Spinal cord (tissue), 10 donors: ENCODE measurements around the gene ARHGAP26. TPM values are rescaled to one million over a fixed set of nuclear protein-coding genes. Genes with fewer than 3 reads are reported as not detected.

Experiments used
- DNase-seq, 6 donors: peaks; one replicate each; pipeline versions ENCODE4 v3.0.0 to v3.0.0-alpha.2; 2013 to 2015; ENCODE audit warnings: low spot score in 6 of 6, low read depth in 4 of 6
- H3K27ac ChIP-seq: one replicate; pipeline ENCODE4 v1.5.1; 2013; ENCODE audit warnings: low read depth, low read length, control low read depth
- H3K27me3 ChIP-seq: one replicate; pipeline ENCODE4 v1.6.1; 2013; ENCODE audit warnings: low read length; ENCODE audit not compliant: control insufficient read depth, insufficient read depth
- H3K36me3 ChIP-seq: one replicate; pipeline ENCODE4 v1.6.1; 2013; ENCODE audit warnings: low read length; ENCODE audit not compliant: control insufficient read depth, insufficient read depth
- H3K4me1 ChIP-seq: one replicate; pipeline ENCODE4 v1.6.1; 2013; ENCODE audit warnings: low read length; ENCODE audit not compliant: control insufficient read depth, insufficient read depth
- H3K4me3 ChIP-seq: one replicate; pipeline ENCODE4 v1.5.1; 2013; ENCODE audit warnings: low read depth, low read length, control low read depth
- H3K9me3 ChIP-seq: one replicate; pipeline ENCODE4 v1.6.1; 2013; ENCODE audit warnings: low read length; ENCODE audit not compliant: control insufficient read depth, insufficient read depth
- WGBS: methylation state at CpG from one replicate; pipeline ENCODE4 v1.1.5; 2013; ENCODE audit warnings: missing lambda C conversion rate; ENCODE audit not compliant: insufficient coverage; 5-methylcytosine and 5-hydroxymethylcytosine counted together
- polyA plus RNA-seq, 2 donors: library from polyadenylated mRNA; unstranded; fragments of 120-200 nt; gene quantifications; one replicate each; pipeline ENCODE4 v1.2.1, GENCODE V29; 2013; ENCODE audit not compliant: insufficient read length in 2 of 2
- total RNA-seq, 2 donors: library from RNA; depleted of rRNA in 1 of 2; stranded (reverse); fragments of 120-200 nt in 1 of 2; fragments of >200 nt in 1 of 2; gene quantifications; one replicate each; pipeline versions ENCODE4 v1.2.3 to v1.2.4, GENCODE V29; 2013 to 2014
- donor health status: healthy.

The ARHGAP26 gene
- total and polyA plus RNA-seq, 4 donors = 21.9 to 39.7 (median 22.4) TPM

DNA sequence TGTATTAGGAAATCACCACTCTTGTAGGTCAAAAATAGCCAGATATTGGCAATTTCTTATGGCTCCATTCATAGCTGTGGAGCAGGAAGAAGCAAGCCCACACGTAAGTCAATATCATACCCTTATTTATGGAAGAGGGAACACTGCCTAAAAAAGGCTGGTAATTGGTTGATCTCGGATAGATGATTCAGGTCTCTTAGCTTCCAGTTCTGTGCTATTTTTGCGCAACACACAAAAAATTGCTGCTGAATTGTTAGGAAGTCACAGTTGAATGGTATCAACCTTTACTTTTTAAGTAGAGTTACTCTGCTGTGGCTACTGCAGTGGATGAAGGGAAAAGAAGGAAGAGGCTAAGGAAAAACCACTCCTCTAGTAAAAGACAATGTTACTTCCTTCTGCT, 168.8 kb downstream of the ARHGAP26 start:
- WGBS = 100% methylated on average over 2 of the region's 3 CpGs
- Histone ChIP-seq H3K36me3 (no peaks in the 10 kb centered on the region), H3K4me3 (no peak overlapping the region), H3K27me3 (no peaks in the 10 kb centered on the region), H3K9me3 (no peaks in the 10 kb centered on the region), H3K27ac (no peak overlapping the region), H3K4me1 (no peaks in the 10 kb centered on the region)
- no peak for DNase-seq

DNA sequence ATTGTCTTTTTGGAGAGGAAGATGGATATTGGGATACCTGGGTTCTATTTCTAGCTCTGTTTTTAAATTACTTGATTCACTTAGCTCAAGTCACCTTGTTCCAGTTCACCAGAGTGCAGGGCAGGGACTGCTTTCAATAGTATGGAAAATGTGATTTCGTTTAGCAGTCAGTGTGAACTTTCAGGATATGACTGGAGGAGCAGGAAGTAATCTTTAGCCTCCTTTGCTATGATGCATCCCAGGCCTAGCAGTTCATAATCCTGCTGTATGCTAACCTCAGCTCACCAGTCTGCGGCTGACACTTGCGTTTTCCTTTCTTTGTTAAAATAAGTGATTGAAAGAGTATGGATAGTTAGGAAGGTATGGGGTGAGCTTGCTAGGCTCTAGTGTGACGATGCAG, 169.7 kb downstream of the ARHGAP26 start:
- no peak for DNase-seq
- Histone ChIP-seq H3K27ac (no peak overlapping the region), H3K4me1 (no peaks in the 10 kb centered on the region), H3K36me3 (no peaks in the 10 kb centered on the region), H3K27me3 (no peaks in the 10 kb centered on the region), H3K4me3 (no peak overlapping the region), H3K9me3 (no peaks in the 10 kb centered on the region)
- 80% methylated on average over 1 of the region's 4 CpGs for WGBS

DNA sequence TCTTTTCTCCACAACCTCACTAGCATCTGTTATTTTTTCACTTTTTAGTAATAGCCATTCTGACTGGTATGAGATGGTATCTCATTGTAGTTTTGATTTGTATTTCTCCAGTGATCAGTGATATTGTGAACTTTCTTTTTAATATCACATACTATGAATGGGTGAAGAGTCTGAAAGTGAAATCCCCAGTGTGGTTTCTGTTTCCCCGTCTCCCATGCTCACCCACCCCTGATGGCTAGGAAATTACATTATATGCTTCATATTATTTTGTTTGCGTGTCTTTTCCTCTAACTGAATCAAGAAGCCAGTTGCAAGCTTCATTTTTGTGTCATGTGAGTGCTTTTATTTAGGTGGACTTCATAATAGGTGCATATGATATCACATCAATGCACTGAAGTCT, 171.1 kb downstream of the ARHGAP26 start:
- no peaks in the 10 kb centered on the region for H3K9me3 ChIP-seq
- no CpG with 5 or more reads among the region's 2 CpGs for WGBS
- H3K36me3 ChIP-seq = no peaks in the 10 kb centered on the region
- no peaks in the 10 kb centered on the region for H3K27me3 ChIP-seq
- no peaks in the 10 kb centered on the region for H3K4me1 ChIP-seq
- H3K27ac ChIP-seq = no peak overlapping the region
- no peak overlapping the region for H3K4me3 ChIP-seq
- DNase-seq = no peak

DNA sequence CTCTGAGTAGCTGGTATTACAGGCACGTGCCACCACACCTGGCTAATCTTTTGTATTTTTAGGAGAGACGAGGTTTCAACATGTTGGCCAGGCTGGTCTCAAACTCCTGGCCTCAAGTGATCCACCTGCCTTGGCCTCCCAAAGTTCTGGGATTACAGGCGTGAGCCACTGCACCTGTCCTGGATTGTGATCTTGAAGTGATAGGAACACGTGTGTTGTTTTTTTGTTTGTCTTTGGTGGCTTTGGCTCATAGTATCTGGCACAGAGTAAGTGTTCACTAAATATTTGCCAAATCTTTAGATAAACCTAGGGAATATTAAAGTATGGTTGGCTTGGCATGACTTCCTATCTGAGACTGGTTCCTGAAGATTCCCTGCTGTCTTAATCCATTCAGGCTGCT, 172.7 kb downstream of the ARHGAP26 start:
- WGBS = 90% methylated on average over 4 of the region's 4 CpGs
- Histone ChIP-seq H3K9me3 (no peaks in the 10 kb centered on the region), H3K4me3 (no peak overlapping the region), H3K27ac (no peak overlapping the region), H3K27me3 (no peaks in the 10 kb centered on the region), H3K4me1 (no peaks in the 10 kb centered on the region), H3K36me3 (no peaks in the 10 kb centered on the region)
- no peak for DNase-seq

DNA sequence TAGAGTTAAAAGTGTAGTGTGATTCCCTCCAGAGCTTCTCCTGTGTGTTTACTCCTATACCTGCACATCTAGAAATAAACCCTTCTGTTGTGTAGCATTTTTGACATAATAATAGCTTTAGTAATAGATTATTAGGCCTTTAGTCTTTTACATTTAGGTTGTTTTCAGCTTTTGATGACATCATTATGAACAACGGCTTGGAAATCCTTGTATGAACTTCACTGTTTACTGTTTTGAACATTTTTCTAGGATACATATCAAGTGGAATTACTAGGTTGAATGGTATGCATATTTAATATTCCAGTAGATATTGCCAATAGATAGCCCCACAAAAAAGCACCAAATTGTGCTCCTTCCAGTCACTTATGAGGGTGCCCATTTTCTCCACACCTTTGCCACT, 174.0 kb downstream of the ARHGAP26 start:
- H3K36me3 ChIP-seq = no peaks in the 10 kb centered on the region
- H3K27ac ChIP-seq = no peak overlapping the region
- no peak for DNase-seq
- H3K4me1 ChIP-seq = no peaks in the 10 kb centered on the region
- H3K27me3 ChIP-seq = no peaks in the 10 kb centered on the region
- no peaks in the 10 kb centered on the region for H3K9me3 ChIP-seq
- no peak overlapping the region for H3K4me3 ChIP-seq
- WGBS = no CpG with 5 or more reads among the region's 1 CpG

DNA sequence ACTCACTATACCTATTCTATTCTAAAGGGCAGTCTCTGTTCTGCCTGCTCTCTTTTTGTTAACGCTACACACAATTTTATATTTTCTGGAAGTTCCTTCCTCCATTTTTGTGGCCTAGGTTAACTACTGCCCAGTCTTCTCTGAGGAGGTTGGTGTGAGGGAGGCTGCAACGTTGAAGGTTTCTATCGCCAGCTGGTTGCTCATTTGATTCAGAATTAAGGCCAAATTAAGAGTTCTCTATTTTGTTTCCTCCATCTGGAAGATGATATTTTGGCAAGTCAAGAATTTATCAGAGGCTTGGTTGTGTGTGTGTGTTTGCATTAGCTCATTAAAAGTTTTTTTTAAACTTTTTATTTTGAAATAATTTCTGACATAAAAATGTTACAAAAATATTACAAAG, 175.1 kb downstream of the ARHGAP26 start:
- DNase-seq = no peak
- Histone ChIP-seq H3K4me1 (no peaks in the 10 kb centered on the region), H3K27ac (no peak overlapping the region), H3K4me3 (no peak overlapping the region), H3K9me3 (no peaks in the 10 kb centered on the region), H3K27me3 (no peaks in the 10 kb centered on the region), H3K36me3 (no peaks in the 10 kb centered on the region)
- no CpG with 5 or more reads among the region's 3 CpGs for WGBS

DNA sequence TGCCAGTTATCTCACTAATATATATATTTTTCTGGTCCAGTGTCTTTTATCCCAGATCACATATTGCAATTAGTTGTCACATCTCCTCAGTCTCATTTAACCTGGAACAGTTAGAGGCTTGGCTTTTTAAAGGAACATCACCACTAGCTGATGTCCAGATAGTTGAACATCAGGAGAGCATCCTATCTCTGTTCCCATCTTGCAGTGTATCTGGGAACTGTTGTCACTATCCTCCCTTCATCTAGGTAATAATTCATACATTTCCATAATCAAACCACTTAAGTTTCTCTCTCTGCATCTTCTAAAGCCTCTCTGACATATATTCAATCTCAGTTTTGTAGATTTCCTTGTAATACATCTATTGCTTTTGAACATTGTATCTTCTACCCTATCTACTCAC, 175.7 kb downstream of the ARHGAP26 start:
- Histone ChIP-seq H3K36me3 (no peaks in the 10 kb centered on the region), H3K27ac (no peak overlapping the region), H3K4me1 (no peaks in the 10 kb centered on the region), H3K9me3 (no peaks in the 10 kb centered on the region), H3K27me3 (no peaks in the 10 kb centered on the region), H3K4me3 (no peak overlapping the region)
- DNase-seq = no peak

DNA sequence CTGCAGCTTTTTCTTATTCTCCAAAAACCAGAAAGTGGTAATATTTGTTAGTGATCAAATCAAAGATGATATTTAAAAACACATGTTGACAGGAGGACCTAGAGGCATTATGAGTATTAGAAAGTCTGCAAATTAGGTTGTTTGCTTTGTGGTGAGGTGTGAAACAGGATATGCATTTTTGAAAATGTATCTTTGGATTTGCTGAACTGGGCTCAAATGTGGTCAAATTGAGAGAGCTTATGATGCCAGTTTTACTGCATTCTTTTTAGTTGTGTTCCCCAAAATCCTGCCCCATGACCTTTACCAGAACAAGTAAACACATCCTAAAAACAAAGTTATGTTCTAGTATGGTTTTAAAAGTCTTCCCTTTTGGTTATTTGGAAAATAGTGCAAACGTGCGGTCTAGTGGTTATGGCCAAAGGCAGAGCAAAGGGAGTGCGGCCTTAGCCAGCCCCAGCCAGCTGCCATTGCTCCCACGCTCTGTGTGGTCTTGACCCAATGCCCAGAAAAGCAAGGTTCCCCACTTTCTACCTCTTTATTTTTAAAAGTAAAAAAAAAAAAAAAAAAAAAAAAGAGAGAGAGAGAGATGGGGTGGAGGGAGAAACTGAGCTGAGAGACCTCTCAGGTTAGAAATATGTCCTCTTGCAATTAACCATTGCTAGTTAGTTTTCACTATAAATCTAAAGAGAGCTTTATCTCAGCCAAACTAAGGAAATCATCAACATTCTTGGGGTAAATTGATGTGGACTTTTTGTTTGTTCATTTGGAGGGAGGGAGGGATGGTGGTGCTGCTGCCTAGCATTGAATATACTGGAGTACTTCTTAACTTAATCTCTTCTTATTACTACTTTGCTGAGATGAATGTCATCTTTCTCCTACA, 176.6 kb downstream of the ARHGAP26 start:
- no peak for DNase-seq
- Histone ChIP-seq H3K27me3 (no peaks in the 10 kb centered on the region), H3K9me3 (peaks cover 1% of the 10 kb centered on the region), H3K4me1 (no peaks in the 10 kb centered on the region), H3K36me3 (no peaks in the 10 kb centered on the region), H3K4me3 (no peak overlapping the region), H3K27ac (no peak overlapping the region)
- no CpG with 5 or more reads among the region's 4 CpGs for whole genome bisulfite sequencing

DNA sequence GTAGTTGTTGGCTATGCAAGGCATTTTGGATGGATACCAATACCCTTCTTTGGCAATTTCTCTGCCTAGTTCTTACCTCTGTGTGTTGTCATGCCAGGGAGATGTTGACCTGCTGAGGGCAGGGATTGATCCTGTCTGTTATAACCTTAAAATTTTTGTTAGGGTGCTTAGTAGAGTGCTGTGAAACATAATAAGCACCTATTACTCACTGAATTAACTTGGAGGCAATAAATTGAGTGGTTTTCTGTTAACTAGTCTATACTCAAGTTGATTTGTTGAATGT, 177.2 kb downstream of the ARHGAP26 start:
- H3K4me1 ChIP-seq = no peaks in the 10 kb centered on the region

DNA sequence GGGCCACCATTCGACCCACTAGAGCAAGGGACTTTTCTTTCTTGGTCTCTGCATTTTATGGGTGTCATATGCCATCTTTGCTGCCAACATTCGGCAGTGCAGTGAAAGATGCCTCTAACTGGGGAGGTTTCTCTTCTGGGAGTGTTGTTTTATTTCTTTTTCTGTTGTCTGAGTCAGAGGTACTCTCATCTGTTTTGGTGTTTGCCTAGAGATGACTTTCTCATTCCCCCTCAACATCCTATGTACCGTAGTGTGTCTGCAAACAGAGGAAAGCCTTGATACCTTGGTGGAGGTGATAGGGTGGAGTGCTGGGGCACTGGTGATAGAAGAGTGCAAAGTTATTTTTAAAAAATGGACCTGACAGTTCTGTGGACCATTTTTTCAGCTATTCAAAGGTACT, 182.1 kb downstream of the ARHGAP26 start:
- Histone ChIP-seq H3K36me3 (no peaks in the 10 kb centered on the region), H3K4me3 (no peak overlapping the region), H3K27me3 (no peaks in the 10 kb centered on the region), H3K4me1 (peaks cover 7% of the 10 kb centered on the region), H3K9me3 (peaks cover 1% of the 10 kb centered on the region), H3K27ac (no peak overlapping the region)
- DNase-seq = no peak
- 100% methylated on average over 1 of the region's 3 CpGs for WGBS

More for the DNA sequence above, 177.2 kb downstream of the ARHGAP26 start:
- Histone ChIP-seq H3K27ac (no peak overlapping the region), H3K27me3 (no peaks in the 10 kb centered on the region), H3K36me3 (no peaks in the 10 kb centered on the region), H3K4me3 (no peak overlapping the region), H3K9me3 (peaks cover 1% of the 10 kb centered on the region)
- no peak for DNase-seq
